Fibroblast of lung (primary cell): ENCODE results near the gene TMC3. TPM values are rescaled to one million over a fixed set of nuclear protein-coding genes. Genes with fewer than 3 reads are reported as not detected.

ENCODE experiments used
- DNase-seq, 2 donors: peaks; one replicate each; pipeline versions ENCODE4 v3.0.0 to v3.0.0-alpha.2; 2010; ENCODE audit warnings: low read depth in 2 of 2
- H2AFZ ChIP-seq: 2 replicates; pipeline ENCODE4 v1.5.1; 2012; ENCODE audit warnings: low read length, control low read depth, inconsistent platforms
- H3K27ac ChIP-seq: 2 replicates; pipeline ENCODE4 v1.5.1; 2011; ENCODE audit warnings: low read length, control low read depth; ENCODE audit not compliant: insufficient read depth
- H3K27me3 ChIP-seq: 2 replicates; pipeline ENCODE4 v1.5.1; 2011; ENCODE audit warnings: mild to moderate bottlenecking, low read length; ENCODE audit not compliant: control insufficient read depth, insufficient read depth
- H3K36me3 ChIP-seq: 2 replicates; pipeline ENCODE4 v1.5.1; 2011; ENCODE audit warnings: low read length; ENCODE audit not compliant: control insufficient read depth, insufficient read depth
- H3K4me1 ChIP-seq: 2 replicates; pipeline ENCODE4 v1.5.1; 2011; ENCODE audit warnings: low read length; ENCODE audit not compliant: control insufficient read depth, insufficient read depth; ENCODE audit errors: extremely low read depth
- H3K4me2 ChIP-seq: 2 replicates; pipeline ENCODE4 v1.5.1; 2011; ENCODE audit warnings: low read length, control low read depth; ENCODE audit not compliant: insufficient read depth; ENCODE audit errors: extremely low read depth
- H3K4me3 ChIP-seq, 4 experiments: fragments of 200-600 bp in 1 of 4; sonication (generic) in 1 of 4; replicated peaks in 1 of 4; 2 replicates each; pipeline ENCODE4 v1.5.1; 2011 to 2016; ENCODE audit warnings: low read length in 4 of 4, low read depth in 3 of 4, mild to moderate bottlenecking in 3 of 4, control low read depth in 2 of 4, inconsistent platforms in 1 of 4, mixed read lengths in 1 of 4; ENCODE audit not compliant: insufficient read depth in 1 of 4; ENCODE audit errors: control extremely low read depth in 1 of 4
- H3K79me2 ChIP-seq: 2 replicates; pipeline ENCODE4 v1.5.1; 2012; ENCODE audit warnings: mild to moderate bottlenecking, low read length, inconsistent platforms; ENCODE audit not compliant: control insufficient read depth, insufficient read depth
- H3K9ac ChIP-seq: 2 replicates; pipeline ENCODE4 v1.5.1; 2011; ENCODE audit warnings: mild to moderate bottlenecking, low read length, control low read depth; ENCODE audit not compliant: insufficient read depth
- H3K9me3 ChIP-seq: 2 replicates; pipeline ENCODE4 v1.5.1; 2012; ENCODE audit warnings: low read depth, low read length; ENCODE audit not compliant: control insufficient read depth, insufficient read depth
- H4K20me1 ChIP-seq: 2 replicates; pipeline ENCODE4 v1.5.1; 2011; ENCODE audit warnings: low read length; ENCODE audit not compliant: control insufficient read depth, insufficient read depth; ENCODE audit errors: extremely low read depth
- EZH2 ChIP-seq: IDR thresholded peaks from 2 replicates; pipeline ENCODE4 v1.5.1; 2012; ENCODE audit warnings: low read length, control low read depth, mild to moderate bottlenecking; ENCODE audit errors: missing control alignments
- polyA plus RNA-seq, 2 donors: library from polyadenylated mRNA; depleted of rRNA in 1 of 2; stranded (reverse) in 1 of 2; unstranded in 1 of 2; fragments of >200 nt; gene quantifications; 2 replicates each; pipeline ENCODE4 v1.2.1, GENCODE V29; 2011 to 2012; ENCODE audit warnings: missing spikeins in 1 of 2
- total RNA-seq: library from RNA; depleted of rRNA; stranded (reverse); fragments of >200 nt; gene quantifications from 2 replicates; pipeline ENCODE4 v1.2.1, GENCODE V29; 2014
- TF ChIP-seq, protein P1 (sequence below), 2 donors: IDR thresholded peaks in 1 of 2; conservative IDR thresholded peaks in 1 of 2; 1 replicate in 1 of 2; 2 replicates in 1 of 2; pipeline ENCODE4 v1.5.1; 2011 to 2012; ENCODE audit warnings: low read length in 2 of 2, control low read depth in 1 of 2, inconsistent platforms in 1 of 2, low read depth in 1 of 2, mild to moderate bottlenecking in 1 of 2

TMC3 gene
- total and polyA plus RNA-seq, 2 donors (not counting 1 experiment from before 2014, with no cell fraction given) = not detected

DNA sequence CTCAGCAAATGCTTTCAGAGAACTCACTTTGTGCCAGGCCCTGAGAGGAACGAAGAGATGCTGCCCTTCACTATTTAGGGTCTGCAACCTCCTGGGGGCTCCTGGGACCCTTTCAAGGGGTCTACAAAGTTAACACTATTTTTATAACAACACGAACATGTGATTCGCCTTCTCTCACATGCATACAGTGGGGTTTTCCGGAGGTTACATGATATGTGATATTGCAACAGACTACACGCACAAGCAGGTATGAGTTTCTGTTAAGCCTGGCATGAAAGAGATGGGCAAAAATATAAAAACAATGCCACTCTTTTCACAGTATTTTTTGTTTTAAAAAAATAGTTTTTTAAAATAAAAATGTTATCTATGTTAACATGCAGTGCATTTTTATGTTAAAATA is 60.3 kb downstream of the TMC3 start:
- Histone ChIP-seq H3K4me2 (no peak overlapping the region), H3K27ac (peak overlapping the region; percentile 50), H3K27me3 (no peaks in the 10 kb centered on the region), H3K4me1 (peaks cover 17% of the 10 kb centered on the region), H3K79me2 (no peaks in the 10 kb centered on the region), H2AFZ (no peak overlapping the region), H3K36me3 (peaks cover 17% of the 10 kb centered on the region), H3K9ac (no peak overlapping the region), H3K4me3 (no peak overlapping the region), H4K20me1 (no peaks in the 10 kb centered on the region), H3K9me3 (no peaks in the 10 kb centered on the region)
- TF ChIP-seq, protein P1, sequence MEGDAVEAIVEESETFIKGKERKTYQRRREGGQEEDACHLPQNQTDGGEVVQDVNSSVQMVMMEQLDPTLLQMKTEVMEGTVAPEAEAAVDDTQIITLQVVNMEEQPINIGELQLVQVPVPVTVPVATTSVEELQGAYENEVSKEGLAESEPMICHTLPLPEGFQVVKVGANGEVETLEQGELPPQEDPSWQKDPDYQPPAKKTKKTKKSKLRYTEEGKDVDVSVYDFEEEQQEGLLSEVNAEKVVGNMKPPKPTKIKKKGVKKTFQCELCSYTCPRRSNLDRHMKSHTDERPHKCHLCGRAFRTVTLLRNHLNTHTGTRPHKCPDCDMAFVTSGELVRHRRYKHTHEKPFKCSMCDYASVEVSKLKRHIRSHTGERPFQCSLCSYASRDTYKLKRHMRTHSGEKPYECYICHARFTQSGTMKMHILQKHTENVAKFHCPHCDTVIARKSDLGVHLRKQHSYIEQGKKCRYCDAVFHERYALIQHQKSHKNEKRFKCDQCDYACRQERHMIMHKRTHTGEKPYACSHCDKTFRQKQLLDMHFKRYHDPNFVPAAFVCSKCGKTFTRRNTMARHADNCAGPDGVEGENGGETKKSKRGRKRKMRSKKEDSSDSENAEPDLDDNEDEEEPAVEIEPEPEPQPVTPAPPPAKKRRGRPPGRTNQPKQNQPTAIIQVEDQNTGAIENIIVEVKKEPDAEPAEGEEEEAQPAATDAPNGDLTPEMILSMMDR (conservative IDR thresholded peaks at IDR 0.05 in 1 of 2, IDR thresholded peaks at IDR 0.05 in 1 of 2; ENCODE audit: low read depth in 1 of 2, low read length in 2 of 2) = no peak
- no peak for TF ChIP-seq EZH2
- DNase-seq = no peak

DNA sequence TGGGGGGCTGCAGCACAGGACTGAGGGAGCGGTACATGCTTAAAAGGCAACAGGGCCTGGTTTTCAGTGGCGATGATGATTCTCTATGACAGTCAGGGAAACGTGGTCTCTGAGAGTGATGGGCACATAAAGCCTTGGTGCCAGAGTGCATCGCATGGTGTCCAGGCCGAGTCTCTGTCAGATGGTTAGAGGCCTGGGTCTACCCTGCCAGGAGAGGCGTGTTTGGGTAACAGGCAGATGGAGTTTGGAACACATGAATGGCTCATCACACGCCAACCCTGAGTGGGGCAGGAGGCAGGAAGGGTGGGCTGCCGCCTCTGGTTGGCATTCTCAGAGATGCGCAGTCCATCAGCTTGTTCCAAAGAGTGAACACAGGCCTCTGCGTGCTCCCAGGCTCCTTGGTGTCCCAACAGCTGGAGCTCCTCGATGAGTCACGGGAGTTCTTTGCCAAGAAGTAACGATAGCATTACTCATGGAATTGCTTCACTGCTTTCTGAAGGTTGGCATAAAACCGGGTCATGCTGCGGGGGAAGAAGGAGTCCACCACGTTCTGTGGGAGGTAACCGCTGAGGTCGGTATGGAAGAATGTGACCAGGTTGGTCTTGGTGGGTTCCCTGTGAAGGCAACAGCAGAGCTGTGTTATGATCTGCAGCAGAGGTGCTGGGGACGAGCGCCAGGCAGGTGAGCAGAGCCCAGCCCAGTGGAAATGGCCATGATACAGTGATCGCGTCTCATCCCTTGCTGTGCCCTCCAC is 61.0 kb downstream of the TMC3 start:
- peaks cover 17% of the 10 kb centered on the region for H3K4me1 ChIP-seq
- H3K9me3 ChIP-seq = no peaks in the 10 kb centered on the region
- H3K4me3 ChIP-seq = no peak overlapping the region
- peaks cover 14% of the 10 kb centered on the region for H3K36me3 ChIP-seq
- no peaks in the 10 kb centered on the region for H4K20me1 ChIP-seq
- peak overlapping the region; percentile 79 for H3K27ac ChIP-seq
- peak; percentile 98 to 99 for DNase-seq
- TF ChIP-seq EZH2 = no peak
- TF ChIP-seq, protein P1 (conservative IDR thresholded peaks at IDR 0.05 in 1 of 2, IDR thresholded peaks at IDR 0.05 in 1 of 2; ENCODE audit: low read depth in 1 of 2, low read length in 2 of 2) = no peak
- H3K9ac ChIP-seq = no peak overlapping the region
- H3K27me3 ChIP-seq = no peaks in the 10 kb centered on the region
- no peaks in the 10 kb centered on the region for H3K79me2 ChIP-seq
- peak overlapping the region; percentile 41 for H3K4me2 ChIP-seq
- H2AFZ ChIP-seq = no peak overlapping the region

- DNase-seq = peak; percentile 44 to 66
- TF ChIP-seq EZH2 = no peak
- TF ChIP-seq, protein P1 (conservative IDR thresholded peaks at IDR 0.05 in 1 of 2, IDR thresholded peaks at IDR 0.05 in 1 of 2; ENCODE audit: low read depth in 1 of 2, low read length in 2 of 2) = no peak
- Histone ChIP-seq H3K4me3 (no peak overlapping the region), H3K9me3 (no peaks in the 10 kb centered on the region), H3K9ac (no peak overlapping the region), H3K36me3 (peaks cover 8% of the 10 kb centered on the region), H3K4me1 (peaks cover 17% of the 10 kb centered on the region), H3K27me3 (no peaks in the 10 kb centered on the region), H3K27ac (no peak overlapping the region), H4K20me1 (no peaks in the 10 kb centered on the region), H2AFZ (no peak overlapping the region), H3K4me2 (no peak overlapping the region), H3K79me2 (no peaks in the 10 kb centered on the region)
Observed at GRCh38 chr15:81311752-81312464, 62.1 kb downstream of the TMC3 start.
